HepG2 (cell line): ENCODE data around the gene BRD8. TPM values are rescaled to one million over a fixed set of nuclear protein-coding genes. Genes with fewer than 3 reads are reported as not detected.

Experiments
- AGO2 ChIP-seq: fragments of 200-400 bp; formaldehyde crosslinking; optimal IDR thresholded peaks from 2 replicates; pipeline ENCODE3; 2017; ENCODE audit warnings: mild to moderate bottlenecking, low read depth, low read length, moderate library complexity
- FIP1L1 ChIP-seq: fragments of 200-400 bp; formaldehyde crosslinking; IDR thresholded peaks from 2 replicates; pipeline ENCODE4 v1.6.1; 2018; ENCODE audit warnings: low read depth, mild to moderate bottlenecking, low read length, moderate library complexity, borderline replicate concordance; ENCODE audit not compliant: insufficient read depth
- HBP1 ChIP-seq: IDR thresholded peaks from 2 replicates; pipeline ENCODE4 v1.6.1; 2016; ENCODE audit warnings: low read depth, control low read depth
- HNRNPLL ChIP-seq: fragments of 200-400 bp; formaldehyde crosslinking; IDR thresholded peaks from 2 replicates; pipeline ENCODE4 v1.6.1; 2017; ENCODE audit warnings: mild to moderate bottlenecking, low read depth, low read length; ENCODE audit not compliant: poor library complexity, severe bottlenecking
- IKZF4 ChIP-seq: sonication (generic); formaldehyde crosslinking; IDR thresholded peaks from 2 replicates; pipeline ENCODE4 v1.5.1; 2020; ENCODE audit warnings: borderline replicate concordance, mild to moderate bottlenecking, low read depth, missing genetic modification reagents; ENCODE audit errors: not compliant biosample characterization
- LBX2 ChIP-seq: sonication (generic); formaldehyde crosslinking; IDR thresholded peaks from 2 replicates; pipeline ENCODE4 v1.5.0; 2020; ENCODE audit warnings: missing genetic modification reagents, mild to moderate bottlenecking, borderline replicate concordance
- POGZ ChIP-seq: sonication (generic); formaldehyde crosslinking; IDR thresholded peaks from 2 replicates; pipeline ENCODE4 v1.4.0; 2020; ENCODE audit warnings: mild to moderate bottlenecking, missing genetic modification reagents
- PRMT3 ChIP-seq: sonication (generic); formaldehyde crosslinking; IDR thresholded peaks from 2 replicates; pipeline ENCODE4 v1.8.1; 2022; ENCODE audit warnings: low read depth, mild to moderate bottlenecking, moderate library complexity, missing genetic modification reagents, borderline replicate concordance
- RBM39 ChIP-seq: fragments of 200-400 bp; formaldehyde crosslinking; IDR thresholded peaks from one replicate; pipeline ENCODE4 v1.6.1; 2018; ENCODE audit warnings: antibody characterized with exemption, mild to moderate bottlenecking, low read depth, low read length; ENCODE audit not compliant: poor library complexity, severe bottlenecking
- SAP130 ChIP-seq: IDR thresholded peaks from 2 replicates; pipeline ENCODE4 v1.6.1; 2016; ENCODE audit warnings: low read depth
- SMARCC2 ChIP-seq: fragments of 450-650 bp; IDR thresholded peaks from 2 replicates; pipeline ENCODE4 v1.6.1; 2017; ENCODE audit warnings: antibody characterized with exemption, mild to moderate bottlenecking
- SYNCRIP ChIP-seq: fragments of 200-400 bp; formaldehyde crosslinking; IDR thresholded peaks from 2 replicates; pipeline ENCODE4 v1.6.1; 2018; ENCODE audit warnings: mild to moderate bottlenecking, low read depth, low read length; ENCODE audit not compliant: insufficient read depth
- TEF ChIP-seq: sonication (generic); formaldehyde crosslinking; IDR thresholded peaks from 2 replicates; pipeline ENCODE4 v1.5.0; 2020; ENCODE audit warnings: missing genetic modification reagents
- TGIF2 ChIP-seq: IDR thresholded peaks from 2 replicates; pipeline ENCODE4 v1.6.1; 2016; ENCODE audit warnings: control low read depth, missing compliant biosample characterization
- ZBTB37 ChIP-seq: sonication (generic); formaldehyde crosslinking; IDR thresholded peaks from 2 replicates; pipeline ENCODE4 v1.4.0; 2020; ENCODE audit warnings: mild to moderate bottlenecking, missing genetic modification reagents
- ZNF20 ChIP-seq: sonication (generic); formaldehyde crosslinking; IDR thresholded peaks from 2 replicates; pipeline ENCODE4 v1.4.0; 2020; ENCODE audit warnings: mild to moderate bottlenecking, moderate library complexity, missing genetic modification reagents
- ZNF225 ChIP-seq: sonication (generic); formaldehyde crosslinking; IDR thresholded peaks from 2 replicates; pipeline ENCODE4 v1.4.0; 2020; ENCODE audit warnings: mild to moderate bottlenecking, missing genetic modification reagents
- ZNF253 ChIP-seq: sonication (generic); formaldehyde crosslinking; IDR thresholded peaks from 2 replicates; pipeline ENCODE4 v1.8.0; 2022; ENCODE audit warnings: mild to moderate bottlenecking, missing genetic modification reagents, borderline replicate concordance
- ZNF446 ChIP-seq: sonication (generic); formaldehyde crosslinking; IDR thresholded peaks from 2 replicates; pipeline ENCODE4 v1.5.0; 2020; ENCODE audit warnings: mild to moderate bottlenecking, missing genetic modification reagents
- ZNF605 ChIP-seq: sonication (generic); formaldehyde crosslinking; IDR thresholded peaks from 2 replicates; pipeline ENCODE4 v1.8.0; 2022; ENCODE audit warnings: mild to moderate bottlenecking, missing genetic modification reagents
- ZNF607 ChIP-seq: sonication (generic); formaldehyde crosslinking; IDR thresholded peaks from 2 replicates; pipeline ENCODE4 v1.5.1; 2020; ENCODE audit warnings: missing genetic modification reagents, mild to moderate bottlenecking, borderline replicate concordance
- ZNF619 ChIP-seq: sonication (generic); formaldehyde crosslinking; IDR thresholded peaks from 2 replicates; pipeline ENCODE4 v1.4.0; 2020; ENCODE audit warnings: mild to moderate bottlenecking, missing genetic modification reagents
- ZNF678 ChIP-seq: sonication (generic); formaldehyde crosslinking; IDR thresholded peaks from 2 replicates; pipeline ENCODE4 v1.4.0; 2020; ENCODE audit warnings: mild to moderate bottlenecking, missing genetic modification reagents
- ZNF891 ChIP-seq: sonication (generic); formaldehyde crosslinking; IDR thresholded peaks from 2 replicates; pipeline ENCODE4 v1.5.0; 2020; ENCODE audit warnings: mild to moderate bottlenecking, missing genetic modification reagents
- polyA plus RNA-seq, 8 experiments: library from polyadenylated mRNA; depleted of rRNA in 3 of 8; stranded (reverse) in 7 of 8; unstranded in 1 of 8; fragments of >200 nt; fragmentation: Illumina TruSeq in 4 of 8; extraction: Trizol in 4 of 8; gene quantifications; 2 replicates each; pipeline versions ENCODE4 v1.2.1 to v1.2.3, GENCODE V29; 2011 to 2016; ENCODE audit warnings: low read depth in 4 of 8, missing spikeins in 1 of 8, mixed read lengths in 1 of 8; ENCODE audit not compliant: insufficient read depth in 1 of 8
- total RNA-seq, 5 experiments: library from RNA; depleted of rRNA; stranded (reverse); fragments of >200 nt; fragmentation: Illumina TruSeq; extraction: Trizol; gene quantifications; 2 replicates each; pipeline ENCODE4 v1.2.3, GENCODE V29; 2016; ENCODE audit warnings: low read depth in 1 of 5

The BRD8 gene
- total and polyA plus RNA-seq, 2 of the 13 experiments (the other 11 are each of a cell fraction or from before 2014, with no cell fraction given): 62.5 to 71.1 TPM

GRCh38 chr5:138095100-138095907, 83.1 kb downstream of the BRD8 start (continued):
- TF ChIP-seq HBP1 (no peak), TGIF2 (no peak), ZNF678 (no peak), PRMT3 (CRISPR knock-in tag) (no peak), IKZF4 (no peak), HNRNPLL (no peak), ZNF446 (CRISPR knock-in tag) (no peak), POGZ (CRISPR knock-in tag) (0 out of 2 replicates have a peak, but pooled peaks have one; percentile 26), LBX2 (CRISPR knock-in tag) (no peak), ZNF20 (CRISPR knock-in tag) (no peak), ZBTB37 (CRISPR knock-in tag) (no peak), ZNF891 (CRISPR knock-in tag) (no peak), SMARCC2 (no peak), SYNCRIP (no peak), FIP1L1 (no peak), AGO2 (no peak), TEF (CRISPR knock-in tag) (no peak), ZNF225 (no peak), RBM39 (no peak), SAP130 (CRISPR knock-in tag) (peak; percentile 39; the same call in 1 of the 2 replicates), ZNF605 (CRISPR knock-in tag) (no peak), ZNF619 (CRISPR knock-in tag) (no peak), ZNF607 (CRISPR knock-in tag) (no peak), ZNF253 (CRISPR knock-in tag) (no peak)
